Spinal cord (tissue), 10 donors: Measurements from ENCODE around the gene TMOD4. TPM values are rescaled to one million over a fixed set of nuclear protein-coding genes. Genes with fewer than 3 reads are reported as not detected.

ENCODE experiments used
- DNase-seq, 6 donors: peaks; one replicate each; pipeline versions ENCODE4 v3.0.0 to v3.0.0-alpha.2; 2013 to 2015; ENCODE audit warnings: low spot score in 6 of 6, low read depth in 4 of 6
- H3K27ac ChIP-seq: one replicate; pipeline ENCODE4 v1.5.1; 2013; ENCODE audit warnings: low read depth, low read length, control low read depth
- H3K27me3 ChIP-seq: one replicate; pipeline ENCODE4 v1.6.1; 2013; ENCODE audit warnings: low read length; ENCODE audit not compliant: control insufficient read depth, insufficient read depth
- H3K36me3 ChIP-seq: one replicate; pipeline ENCODE4 v1.6.1; 2013; ENCODE audit warnings: low read length; ENCODE audit not compliant: control insufficient read depth, insufficient read depth
- H3K4me1 ChIP-seq: one replicate; pipeline ENCODE4 v1.6.1; 2013; ENCODE audit warnings: low read length; ENCODE audit not compliant: control insufficient read depth, insufficient read depth
- H3K4me3 ChIP-seq: one replicate; pipeline ENCODE4 v1.5.1; 2013; ENCODE audit warnings: low read depth, low read length, control low read depth
- H3K9me3 ChIP-seq: one replicate; pipeline ENCODE4 v1.6.1; 2013; ENCODE audit warnings: low read length; ENCODE audit not compliant: control insufficient read depth, insufficient read depth
- WGBS: methylation state at CpG from one replicate; pipeline ENCODE4 v1.1.5; 2013; ENCODE audit warnings: missing lambda C conversion rate; ENCODE audit not compliant: insufficient coverage; 5-methylcytosine and 5-hydroxymethylcytosine counted together
- polyA plus RNA-seq, 2 donors: library from polyadenylated mRNA; unstranded; fragments of 120-200 nt; gene quantifications; one replicate each; pipeline ENCODE4 v1.2.1, GENCODE V29; 2013; ENCODE audit not compliant: insufficient read length in 2 of 2
- total RNA-seq, 2 donors: library from RNA; depleted of rRNA in 1 of 2; stranded (reverse); fragments of 120-200 nt in 1 of 2; fragments of >200 nt in 1 of 2; gene quantifications; one replicate each; pipeline versions ENCODE4 v1.2.3 to v1.2.4, GENCODE V29; 2013 to 2014
- donor health status: healthy.

TMOD4 gene
- total and polyA plus RNA-seq, 4 donors = 1.2 TPM; not detected in 3

DNA sequence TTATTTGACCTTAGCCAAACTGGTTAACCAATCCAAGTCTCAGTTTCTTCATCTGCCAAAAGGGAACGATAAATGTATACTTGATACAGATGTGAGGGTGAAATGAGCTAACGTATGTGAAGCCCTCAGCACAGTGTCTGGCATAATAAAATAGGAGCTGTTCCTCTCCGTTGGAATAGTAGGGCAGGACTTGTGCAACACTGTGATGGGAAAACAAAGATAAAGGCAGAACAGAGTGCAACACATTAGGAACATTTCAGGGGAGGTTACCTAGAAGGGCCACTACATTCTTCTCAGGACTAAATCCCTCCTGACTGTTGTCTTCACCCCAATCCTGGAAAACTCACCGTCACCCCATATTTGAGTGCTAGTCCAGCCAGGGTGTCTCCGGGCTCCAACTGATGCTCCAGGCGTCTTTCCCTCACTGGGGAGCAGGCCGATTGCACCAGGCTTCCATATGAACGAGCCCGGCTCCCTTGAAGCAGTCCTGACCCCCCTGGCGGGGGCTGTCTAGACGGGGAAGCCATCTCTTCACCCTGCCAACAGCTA, 11.0 kb downstream of the TMOD4 start:
- Histone ChIP-seq H3K4me3 (peak overlapping the region; percentile 88), H3K4me1 (peaks cover 20% of the 10 kb centered on the region), H3K36me3 (peaks cover 43% of the 10 kb centered on the region), H3K27ac (peak overlapping the region; percentile 97), H3K9me3 (no peaks in the 10 kb centered on the region), H3K27me3 (no peaks in the 10 kb centered on the region)
- DNase-seq = no peak
- 5% methylated on average over 9 of the region's 11 CpGs for WGBS

GRCh38 chr1:151159373-151159772, 16.4 kb downstream of the TMOD4 start:
- no peak overlapping the region for H3K27ac ChIP-seq
- no peak for DNase-seq
- no peaks in the 10 kb centered on the region for H3K9me3 ChIP-seq
- no peak overlapping the region for H3K4me3 ChIP-seq
- H3K4me1 ChIP-seq = no peaks in the 10 kb centered on the region
- H3K36me3 ChIP-seq = peaks cover 45% of the 10 kb centered on the region
- no peaks in the 10 kb centered on the region for H3K27me3 ChIP-seq

GRCh38 chr1:151158751-151159251, 17.0 kb downstream of the TMOD4 start:
- no peak for DNase-seq
- Histone ChIP-seq H3K36me3 (peaks cover 45% of the 10 kb centered on the region), H3K27ac (no peak overlapping the region), H3K4me1 (no peaks in the 10 kb centered on the region), H3K27me3 (no peaks in the 10 kb centered on the region), H3K4me3 (no peak overlapping the region), H3K9me3 (no peaks in the 10 kb centered on the region)
- WGBS = 92% methylated on average over 22 of the region's 22 CpGs

GRCh38 chr1:151158326-151158725, 17.5 kb downstream of the TMOD4 start:
- Histone ChIP-seq H3K27ac (no peak overlapping the region), H3K36me3 (peaks cover 45% of the 10 kb centered on the region), H3K4me1 (no peaks in the 10 kb centered on the region), H3K4me3 (no peak overlapping the region), H3K27me3 (no peaks in the 10 kb centered on the region), H3K9me3 (no peaks in the 10 kb centered on the region)
- DNase-seq = no peak
- WGBS = 78% methylated on average over 4 of the region's 5 CpGs

DNA sequence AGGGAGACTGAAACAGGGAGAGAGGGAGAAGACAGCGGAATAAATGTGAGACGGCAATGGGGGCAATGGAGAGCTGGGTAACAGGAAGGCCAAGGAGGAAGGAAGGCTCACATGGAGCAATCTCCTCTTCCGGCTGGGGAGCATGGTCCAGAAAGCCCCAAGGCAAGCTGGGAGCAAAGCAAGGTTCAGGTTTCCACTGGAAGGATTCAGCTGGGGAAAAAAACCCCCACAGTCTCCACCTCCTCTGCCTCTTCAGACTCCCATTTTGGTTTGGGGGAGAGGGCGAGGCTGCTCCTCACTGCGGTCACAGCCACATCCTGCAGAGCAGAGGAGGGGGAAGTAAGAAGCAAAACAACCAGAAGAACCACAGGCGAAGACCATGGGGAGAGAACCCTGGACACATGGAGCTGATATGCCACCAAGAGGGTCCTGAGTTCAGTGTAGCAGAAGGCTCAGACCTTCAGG, 18.7 kb downstream of the TMOD4 start:
- no peaks in the 10 kb centered on the region for H3K9me3 ChIP-seq
- peaks cover 45% of the 10 kb centered on the region for H3K36me3 ChIP-seq
- WGBS = 85% methylated on average over 6 of the region's 6 CpGs
- H3K27me3 ChIP-seq = no peaks in the 10 kb centered on the region
- no peak for DNase-seq
- peak overlapping the region; percentile 5 for H3K4me3 ChIP-seq
- no peak overlapping the region for H3K27ac ChIP-seq
- H3K4me1 ChIP-seq = no peaks in the 10 kb centered on the region

DNA sequence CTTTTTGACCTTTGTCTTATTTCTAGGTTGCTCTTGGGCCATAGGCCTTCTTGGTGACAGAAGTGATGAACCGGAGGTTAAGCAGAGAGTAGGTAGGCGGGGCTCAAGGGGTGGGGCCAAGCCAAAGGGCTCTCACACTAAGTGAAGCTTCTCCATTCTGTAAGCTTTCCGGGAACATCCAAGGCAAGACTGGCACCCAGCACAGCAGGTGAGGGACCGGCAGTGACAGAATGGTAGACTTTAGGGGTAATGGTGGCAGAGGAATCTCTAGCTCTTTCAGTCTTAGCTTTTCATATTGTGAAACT, 19.3 kb downstream of the TMOD4 start, which contains the start of gene TNFAIP8L2:
TSS of gene TNFAIP8L2 (plus strand) at position 135 of the 305 bp plus-strand sequence. CDS start 2,049 bp downstream, outside the sequence.
- peak within 1 kb of the TSS; percentile 5 for H3K4me3 ChIP-seq
- no peaks in the 10 kb centered on the region for H3K9me3 ChIP-seq
- H3K4me1 ChIP-seq = no peaks in the 10 kb centered on the region
- H3K36me3 ChIP-seq = peaks cover 41% of the 10 kb centered on the region
- WGBS = 78% methylated on average over 4 of the region's 4 CpGs
- no peak for DNase-seq
- H3K27ac ChIP-seq = no peak within 1 kb of the TSS
- no peaks in the 10 kb centered on the region for H3K27me3 ChIP-seq

- peaks cover 10% of the 10 kb centered on the region for H3K36me3 ChIP-seq
- DNase-seq = no peak
- H3K27ac ChIP-seq = no peak overlapping the region
- no CpG with 5 or more reads among the region's 2 CpGs for WGBS
- H3K4me1 ChIP-seq = peaks cover 42% of the 10 kb centered on the region
- H3K4me3 ChIP-seq = no peak overlapping the region
- H3K9me3 ChIP-seq = no peaks in the 10 kb centered on the region
- H3K27me3 ChIP-seq = no peaks in the 10 kb centered on the region
Observed at GRCh38 chr1:151147665-151148064, 28.1 kb downstream of the TMOD4 start.

GRCh38 chr1:151147132-151147503, 28.7 kb downstream of the TMOD4 start:
- peaks cover 15% of the 10 kb centered on the region for H3K36me3 ChIP-seq
- no peaks in the 10 kb centered on the region for H3K27me3 ChIP-seq
- H3K27ac ChIP-seq = peak overlapping the region; percentile 69
- H3K9me3 ChIP-seq = no peaks in the 10 kb centered on the region
- H3K4me1 ChIP-seq = peaks cover 47% of the 10 kb centered on the region
- no peak for DNase-seq
- 25% methylated on average over 1 of the region's 7 CpGs for WGBS
- H3K4me3 ChIP-seq = peak overlapping the region; percentile 61

DNA sequence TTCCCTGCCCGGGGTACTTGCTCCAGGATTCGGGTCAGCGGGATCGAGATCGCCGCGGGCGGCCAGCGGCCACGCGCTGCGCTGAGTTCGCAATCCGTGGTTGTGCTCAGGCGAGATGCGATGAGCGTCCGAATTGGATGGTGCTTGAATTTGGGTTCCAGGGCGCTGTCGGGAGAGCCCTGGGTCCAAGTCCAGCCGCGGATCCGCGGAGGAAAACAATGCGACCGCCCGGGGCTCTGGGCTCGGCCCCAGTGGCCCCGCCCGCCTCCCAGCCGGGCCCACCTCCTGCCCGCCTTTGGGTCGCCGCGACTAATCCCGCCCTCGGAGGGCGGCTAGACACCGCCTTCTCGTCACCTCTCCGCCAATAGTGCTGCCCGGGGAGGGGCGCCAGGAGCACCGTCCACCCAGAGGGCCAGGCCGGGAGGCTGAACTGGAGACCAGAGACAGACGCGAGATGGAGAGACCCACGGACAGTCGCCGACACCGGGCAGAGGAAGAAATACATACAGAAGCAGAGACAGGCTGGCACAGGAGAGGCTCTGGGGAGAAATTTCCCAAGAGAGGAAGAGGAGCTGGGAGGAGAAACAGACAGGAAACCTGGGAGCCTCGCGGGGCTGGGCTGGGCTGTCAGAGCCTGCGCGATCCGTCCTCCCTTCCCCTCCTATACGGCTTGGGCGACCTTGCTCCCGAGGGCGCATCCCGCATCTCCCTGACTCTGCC, 29.2 kb downstream of the TMOD4 start, which contains the start of gene SEMA6C:
TSS of gene SEMA6C (minus strand) at position 220 of the 720 bp plus-strand sequence. CDS start 4,010 bp downstream, outside the sequence.
- Histone ChIP-seq H3K36me3 (peaks cover 21% of the 10 kb centered on the region), H3K9me3 (no peaks in the 10 kb centered on the region), H3K27me3 (no peaks in the 10 kb centered on the region), H3K4me1 (peaks cover 47% of the 10 kb centered on the region), H3K27ac (peak within 1 kb of the TSS; percentile 69), H3K4me3 (peak within 1 kb of the TSS; percentile 61)
- under 1% methylated on average over 61 of the region's 61 CpGs for WGBS
- peak in 5 of 6 donors; percentile 84 to 98 (median 88) for DNase-seq

DNA sequence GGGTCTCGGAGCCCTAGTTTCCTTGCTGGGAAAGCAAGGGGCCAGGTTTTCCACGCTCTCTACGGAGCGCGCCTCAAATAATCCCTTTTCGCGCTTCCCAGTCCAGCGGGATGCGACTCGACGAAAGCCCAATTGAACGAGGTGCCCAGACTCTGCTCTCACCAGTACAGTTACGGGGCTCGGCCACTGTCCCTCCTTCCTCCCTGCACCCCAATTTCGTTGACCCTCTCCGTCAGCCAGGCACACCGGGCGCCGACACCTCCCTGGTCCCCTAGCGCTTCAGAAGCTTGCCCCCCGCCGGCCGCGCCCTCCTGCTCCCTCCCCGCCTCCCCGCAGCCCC, 29.7 kb downstream of the TMOD4 start:
- WGBS = under 1% methylated on average over 26 of the region's 26 CpGs
- peaks cover 47% of the 10 kb centered on the region for H3K4me1 ChIP-seq
- no peaks in the 10 kb centered on the region for H3K27me3 ChIP-seq
- H3K4me3 ChIP-seq = peak overlapping the region; percentile 61
- no peak for DNase-seq
- no peaks in the 10 kb centered on the region for H3K9me3 ChIP-seq
- H3K36me3 ChIP-seq = peaks cover 25% of the 10 kb centered on the region
- peak overlapping the region; percentile 65 for H3K27ac ChIP-seq
